IMR-90 (cell line): Measurements from ENCODE around the gene MDM4. TPM values are rescaled to one million over a fixed set of nuclear protein-coding genes. Genes with fewer than 3 reads are reported as not detected.

Experiments
- ATAC-seq: fragments of 200-7000 bp; cut with Tn5 transposase; 2 replicates; pipeline ENCODE4 v1.9.1; 2020; ENCODE audit warnings: low read depth, mild to moderate bottlenecking, moderate library complexity
- BruUV-seq: library from RNA; stranded (reverse); fragments of 400-500 nt; replicated peaks from 2 replicates; lab custom pipeline; 2021; lab: Mats Ljungman, UMichigan
- CTCF ChIA-PET: fragments of 300-600 bp; formaldehyde crosslinking; extraction: SDS; loops from one replicate; lab custom pipeline; 2021; ENCODE audit warnings: antibody characterized with exemption; lab: Yijun Ruan, JAX
- POLR2A ChIA-PET: fragments of 300-600 bp; sonication (Branson Sonifier 250); formaldehyde crosslinking; loops from one replicate; lab custom pipeline; 2022; ENCODE audit warnings: antibody characterized with exemption; ENCODE audit not compliant: unreplicated experiment; lab: Charles Lee
- DNase-seq: peaks from one replicate; pipeline ENCODE4 v3.0.0; 2013
- H2AFZ ChIP-seq: replicated peaks from 2 replicates; pipeline ENCODE3; 2013; ENCODE audit warnings: low read length, mild to moderate bottlenecking; ENCODE audit not compliant: poor library complexity
- H2AK5ac ChIP-seq: 2 replicates; pipeline ENCODE4 v1.6.1; 2013; ENCODE audit warnings: low read depth, low read length, inconsistent platforms
- H2AK9ac ChIP-seq: replicated peaks from 2 replicates; pipeline ENCODE3; 2013; ENCODE audit warnings: mild to moderate bottlenecking, low read depth, low read length, moderate library complexity; ENCODE audit not compliant: poor library complexity
- H2BK120ac ChIP-seq: 2 replicates; pipeline ENCODE4 v1.6.1; 2013; ENCODE audit warnings: low read depth, low read length, inconsistent platforms
- H2BK15ac ChIP-seq: 3 replicates; pipeline ENCODE4 v1.6.1; 2013; ENCODE audit warnings: low read depth, low read length, inconsistent platforms
- H2BK20ac ChIP-seq: 2 replicates; pipeline ENCODE4 v1.6.1; 2013; ENCODE audit warnings: low read depth, mild to moderate bottlenecking, inconsistent platforms, low read length, moderate library complexity
- H2BK5ac ChIP-seq: 2 replicates; pipeline ENCODE4 v1.6.1; 2013; ENCODE audit warnings: mild to moderate bottlenecking, low read depth, low read length, inconsistent platforms; ENCODE audit not compliant: poor library complexity, severe bottlenecking
- H3K14ac ChIP-seq: replicated peaks from 2 replicates; pipeline ENCODE4 v1.6.1; 2013; ENCODE audit warnings: low read depth, low read length, inconsistent platforms
- H3K18ac ChIP-seq: 2 replicates; pipeline ENCODE4 v1.6.1; 2013; ENCODE audit warnings: low read depth, low read length, control low read depth
- H3K23ac ChIP-seq: 2 replicates; pipeline ENCODE4 v1.6.1; 2013; ENCODE audit warnings: low read depth, low read length, inconsistent platforms
- H3K27ac ChIP-seq: 2 replicates; pipeline ENCODE4 v1.5.1; 2013; ENCODE audit warnings: mild to moderate bottlenecking, control low read depth, low read length; ENCODE audit not compliant: insufficient read depth
- H3K27me3 ChIP-seq: 2 replicates; pipeline ENCODE4 v1.6.1; 2013; ENCODE audit warnings: low read length; ENCODE audit not compliant: control insufficient read depth, insufficient read depth
- H3K36me3 ChIP-seq: 2 replicates; pipeline ENCODE4 v1.6.1; 2013; ENCODE audit warnings: low read length, mixed read lengths; ENCODE audit not compliant: control insufficient read depth, insufficient read depth
- H3K4ac ChIP-seq: 2 replicates; pipeline ENCODE4 v1.6.1; 2013; ENCODE audit warnings: low read depth, low read length, inconsistent platforms
- H3K4me1 ChIP-seq: 2 replicates; pipeline ENCODE4 v1.6.1; 2013; ENCODE audit warnings: low read length, mixed read lengths; ENCODE audit not compliant: control insufficient read depth, insufficient read depth
- H3K4me2 ChIP-seq: 2 replicates; pipeline ENCODE4 v1.6.1; 2013; ENCODE audit warnings: low read depth, mild to moderate bottlenecking, control low read depth, low read length, moderate library complexity
- H3K4me3 ChIP-seq: 2 replicates; pipeline ENCODE4 v1.5.1; 2013; ENCODE audit warnings: low read depth, mild to moderate bottlenecking, control low read depth, low read length, moderate library complexity; ENCODE audit not compliant: insufficient read depth
- H3K56ac ChIP-seq: 2 replicates; pipeline ENCODE4 v1.6.1; 2013; ENCODE audit warnings: low read length, inconsistent platforms; ENCODE audit not compliant: insufficient read depth; ENCODE audit errors: extremely low read depth
- H3K79me1 ChIP-seq, 2 experiments: 2 replicates each; pipeline ENCODE4 v1.6.1; 2013; ENCODE audit warnings: low read length in 2 of 2, inconsistent platforms in 1 of 2, low read depth in 1 of 2
- H3K9ac ChIP-seq: 2 replicates; pipeline ENCODE4 v1.6.1; 2013; ENCODE audit warnings: low read depth, low read length, control low read depth
- H3K9me1 ChIP-seq: 2 replicates; pipeline ENCODE4 v1.6.1; 2013; ENCODE audit warnings: low read length, inconsistent platforms; ENCODE audit not compliant: insufficient read depth
- H3K9me3 ChIP-seq: 2 replicates; pipeline ENCODE4 v1.6.1; 2013; ENCODE audit warnings: low read length; ENCODE audit not compliant: control insufficient read depth, insufficient read depth
- H4K20me1 ChIP-seq: 2 replicates; pipeline ENCODE4 v1.6.1; 2013; ENCODE audit warnings: low read length, inconsistent platforms; ENCODE audit not compliant: insufficient read depth
- H4K5ac ChIP-seq: 2 replicates; pipeline ENCODE4 v1.6.1; 2013; ENCODE audit warnings: mild to moderate bottlenecking, low read depth, low read length, control low read depth
- H4K8ac ChIP-seq, 2 experiments: 2 replicates each; pipeline ENCODE4 v1.6.1; 2013; ENCODE audit warnings: low read depth in 2 of 2, low read length in 2 of 2, control low read depth in 1 of 2, inconsistent platforms in 1 of 2
- H4K91ac ChIP-seq: 2 replicates; pipeline ENCODE4 v1.6.1; 2013; ENCODE audit warnings: low read depth, low read length, inconsistent platforms; ENCODE audit not compliant: insufficient read depth
- BHLHE40 ChIP-seq: fragments of 150-350 bp; IDR thresholded peaks from 2 replicates; pipeline ENCODE4 v1.6.1; 2016; ENCODE audit warnings: mild to moderate bottlenecking, low read depth, low read length
- CEBPB ChIP-seq: IDR thresholded peaks from 2 replicates; pipeline ENCODE4 v1.6.1; 2012; ENCODE audit warnings: low read depth, low read length, improper control_type of control experiment
- CHD1 ChIP-seq: IDR thresholded peaks from 2 replicates; pipeline ENCODE4 v1.6.1; 2012; ENCODE audit warnings: low read depth, low read length, improper control_type of control experiment
- FOS ChIP-seq: fragments of 150-350 bp; IDR thresholded peaks from 2 replicates; pipeline ENCODE4 v1.6.1; 2016; ENCODE audit warnings: low read depth, low read length
- MAFK ChIP-seq: IDR thresholded peaks from 2 replicates; pipeline ENCODE4 v1.6.1; 2012; ENCODE audit warnings: low read depth, low read length, improper control_type of control experiment
- MAZ ChIP-seq: IDR thresholded peaks from 2 replicates; pipeline ENCODE4 v1.6.1; 2012; ENCODE audit warnings: low read depth, mild to moderate bottlenecking, low read length, improper control_type of control experiment, moderate library complexity, borderline replicate concordance
- MXI1 ChIP-seq: IDR thresholded peaks from 2 replicates; pipeline ENCODE4 v1.6.1; 2012; ENCODE audit warnings: low read depth, mild to moderate bottlenecking, low read length, moderate library complexity, borderline replicate concordance
- NFE2L2 ChIP-seq: fragments of 150-350 bp; IDR thresholded peaks from 2 replicates; pipeline ENCODE4 v1.6.1; 2016; ENCODE audit warnings: low read depth, mild to moderate bottlenecking, low read length
- POLR2A ChIP-seq: IDR thresholded peaks from 2 replicates; pipeline ENCODE4 v1.6.1; 2012; ENCODE audit warnings: mild to moderate bottlenecking, low read depth, low read length
- RAD21 ChIP-seq: IDR thresholded peaks from 2 replicates; pipeline ENCODE4 v1.6.1; 2012; ENCODE audit warnings: low read length, improper control_type of control experiment
- RCOR1 ChIP-seq: IDR thresholded peaks from 2 replicates; pipeline ENCODE4 v1.6.1; 2012; ENCODE audit warnings: mild to moderate bottlenecking, low read length, improper control_type of control experiment; ENCODE audit not compliant: insufficient replicate concordance
- RFX5 ChIP-seq: IDR thresholded peaks from 2 replicates; pipeline ENCODE4 v1.8.0; 2012; ENCODE audit warnings: low read depth, mild to moderate bottlenecking, low read length, moderate library complexity
- SMC3 ChIP-seq: fragments of 150-350 bp; IDR thresholded peaks from 2 replicates; pipeline ENCODE4 v1.6.1; 2016; ENCODE audit warnings: low read depth, mild to moderate bottlenecking, antibody characterized with exemption, low read length, moderate library complexity
- WGBS, 2 experiments: methylation state at CpG; one replicate each; pipeline versions ENCODE4 v1.1.5 to v1.1.7; 2013; ENCODE audit warnings: missing lambda C conversion rate in 2 of 2; ENCODE audit not compliant: insufficient read length in 1 of 2; ENCODE audit errors: extremely low coverage in 2 of 2; 5-methylcytosine and 5-hydroxymethylcytosine counted together
- dilution Hi-C: fragments of 300-500 bp; cut with HindIII; formaldehyde crosslinking; loops from one replicate; pipeline ENCODE4 v1.14.3; 2018; ENCODE audit warnings: low sequenced_read_pairs; ENCODE audit not compliant: unreplicated experiment
- in situ Hi-C: fragments of 300-500 bp; cut with MboI; formaldehyde crosslinking; loops from 3 replicates; pipeline ENCODE4 v1.14.3; 2019; ENCODE audit warnings: low sequenced_read_pairs, inconsistent platforms, mixed read lengths
- intact Hi-C: fragments of 100-400 bp; cut with micrococcal nuclease; formaldehyde crosslinking; loops from 2 replicates; pipeline ENCODE4 v1.10.0; 2022
- polyA plus RNA-seq, 3 experiments: library from polyadenylated mRNA; depleted of rRNA; stranded (reverse); fragments of >200 nt; gene quantifications; 2 replicates each; pipeline ENCODE4 v1.2.3, GENCODE V29; 2012; ENCODE audit warnings: low replicate concordance in 1 of 3
- total RNA-seq: library from RNA; depleted of rRNA; stranded (reverse); fragments of >200 nt; gene quantifications from 2 replicates; pipeline ENCODE4 v1.2.3, GENCODE V29; 2012
- TF ChIP-seq, protein P1 (sequence below): fragments of 150-350 bp; IDR thresholded peaks from 2 replicates; pipeline ENCODE4 v1.6.1; 2016; ENCODE audit warnings: low read depth, mild to moderate bottlenecking, low read length, moderate library complexity, borderline replicate concordance
- TF ChIP-seq, protein P2 (sequence below): fragments of 150-350 bp; IDR thresholded peaks from 2 replicates; pipeline ENCODE4 v1.6.1; 2017; ENCODE audit warnings: mild to moderate bottlenecking, antibody characterized with exemption, low read length, low read depth
- TF ChIP-seq, protein P3 (sequence below): conservative IDR thresholded peaks from 2 replicates; pipeline ENCODE4 v1.5.1; 2012; ENCODE audit warnings: mild to moderate bottlenecking, low read depth, low read length, improper control_type of control experiment

Gene MDM4
- total and polyA plus RNA-seq, 2 of the 4 experiments (the other 2 are of a cell fraction) = 7.4 to 20.1 TPM

GRCh38 chr1:204600968-204601367, 84.8 kb downstream of the MDM4 start:
- Histone ChIP-seq H2BK120ac (no peak overlapping the region), H3K27me3 (peaks cover 36% of the 10 kb centered on the region), H2BK20ac (no peak overlapping the region), H3K56ac (no peak overlapping the region), H3K4me2 (no peak overlapping the region), H3K18ac (no peak overlapping the region), H3K4me1 (no peaks in the 10 kb centered on the region), H4K20me1 (no peaks in the 10 kb centered on the region), H3K9ac (no peak overlapping the region), H3K14ac (no peak overlapping the region), H2AK9ac (no peak overlapping the region), H2BK5ac (no peak overlapping the region), H4K8ac (no peak overlapping the region), H3K9me3 (no peaks in the 10 kb centered on the region), H4K5ac (no peak overlapping the region), H3K9me1 (no peaks in the 10 kb centered on the region), H3K27ac (no peak overlapping the region), H3K23ac (no peak overlapping the region), H3K4me3 (no peak overlapping the region), H2BK15ac (no peak overlapping the region), H4K91ac (no peak overlapping the region), H3K79me1 (no peaks in the 10 kb centered on the region), H2AK5ac (no peak overlapping the region), H3K4ac (no peak overlapping the region), H3K36me3 (no peaks in the 10 kb centered on the region), H2AFZ (no peak overlapping the region)
- 94% methylated on average over 2 of the region's 4 CpGs; no CpG with 5 or more reads in 1 of the 2 experiments for WGBS, 2 experiments
- dilution Hi-C loops (no loop called here), in situ Hi-C loops (no loop called here), intact Hi-C loops (no loop called here)
- POLR2A ChIA-PET = no interaction called here
- TF ChIP-seq, protein P1, sequence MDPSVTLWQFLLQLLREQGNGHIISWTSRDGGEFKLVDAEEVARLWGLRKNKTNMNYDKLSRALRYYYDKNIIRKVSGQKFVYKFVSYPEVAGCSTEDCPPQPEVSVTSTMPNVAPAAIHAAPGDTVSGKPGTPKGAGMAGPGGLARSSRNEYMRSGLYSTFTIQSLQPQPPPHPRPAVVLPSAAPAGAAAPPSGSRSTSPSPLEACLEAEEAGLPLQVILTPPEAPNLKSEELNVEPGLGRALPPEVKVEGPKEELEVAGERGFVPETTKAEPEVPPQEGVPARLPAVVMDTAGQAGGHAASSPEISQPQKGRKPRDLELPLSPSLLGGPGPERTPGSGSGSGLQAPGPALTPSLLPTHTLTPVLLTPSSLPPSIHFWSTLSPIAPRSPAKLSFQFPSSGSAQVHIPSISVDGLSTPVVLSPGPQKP = no peak
- TF ChIP-seq, protein P2, sequence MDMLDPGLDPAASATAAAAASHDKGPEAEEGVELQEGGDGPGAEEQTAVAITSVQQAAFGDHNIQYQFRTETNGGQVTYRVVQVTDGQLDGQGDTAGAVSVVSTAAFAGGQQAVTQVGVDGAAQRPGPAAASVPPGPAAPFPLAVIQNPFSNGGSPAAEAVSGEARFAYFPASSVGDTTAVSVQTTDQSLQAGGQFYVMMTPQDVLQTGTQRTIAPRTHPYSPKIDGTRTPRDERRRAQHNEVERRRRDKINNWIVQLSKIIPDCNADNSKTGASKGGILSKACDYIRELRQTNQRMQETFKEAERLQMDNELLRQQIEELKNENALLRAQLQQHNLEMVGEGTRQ = no peak
- TF ChIP-seq CHD1 = no peak
- no peak for TF ChIP-seq RAD21
- TF ChIP-seq MXI1 = no peak
- TF ChIP-seq RCOR1 = no peak
- TF ChIP-seq MAFK = no peak
- TF ChIP-seq NFE2L2 = no peak
- no peak for TF ChIP-seq FOS
- TF ChIP-seq BHLHE40 = no peak
- TF ChIP-seq SMC3 = no peak
- no peak for TF ChIP-seq POLR2A
- TF ChIP-seq, protein P3, sequence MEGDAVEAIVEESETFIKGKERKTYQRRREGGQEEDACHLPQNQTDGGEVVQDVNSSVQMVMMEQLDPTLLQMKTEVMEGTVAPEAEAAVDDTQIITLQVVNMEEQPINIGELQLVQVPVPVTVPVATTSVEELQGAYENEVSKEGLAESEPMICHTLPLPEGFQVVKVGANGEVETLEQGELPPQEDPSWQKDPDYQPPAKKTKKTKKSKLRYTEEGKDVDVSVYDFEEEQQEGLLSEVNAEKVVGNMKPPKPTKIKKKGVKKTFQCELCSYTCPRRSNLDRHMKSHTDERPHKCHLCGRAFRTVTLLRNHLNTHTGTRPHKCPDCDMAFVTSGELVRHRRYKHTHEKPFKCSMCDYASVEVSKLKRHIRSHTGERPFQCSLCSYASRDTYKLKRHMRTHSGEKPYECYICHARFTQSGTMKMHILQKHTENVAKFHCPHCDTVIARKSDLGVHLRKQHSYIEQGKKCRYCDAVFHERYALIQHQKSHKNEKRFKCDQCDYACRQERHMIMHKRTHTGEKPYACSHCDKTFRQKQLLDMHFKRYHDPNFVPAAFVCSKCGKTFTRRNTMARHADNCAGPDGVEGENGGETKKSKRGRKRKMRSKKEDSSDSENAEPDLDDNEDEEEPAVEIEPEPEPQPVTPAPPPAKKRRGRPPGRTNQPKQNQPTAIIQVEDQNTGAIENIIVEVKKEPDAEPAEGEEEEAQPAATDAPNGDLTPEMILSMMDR = no peak
- no peak for TF ChIP-seq MAZ
- TF ChIP-seq RFX5 = no peak
- no peak for TF ChIP-seq CEBPB
- DNase-seq (no peak), ATAC-seq (no peak)
- CTCF ChIA-PET = no interaction called here
- BruUV-seq = no TSS peak
